ENCODE measurements around the gene TRPT1. TPM values are rescaled to one million over a fixed set of nuclear protein-coding genes. Genes with fewer than 3 reads are reported as not detected.

Gene TRPT1
- total RNA-seq, 1 donor: 33.3 TPM

- H3K4me3 ChIP-seq (ENCODE audit: low read depth, low read length): no peak within 1 kb of the TSS
Measured at GRCh38 chr11:64206457-64207255, 19.3 kb downstream of the TRPT1 start, which contains the start of gene FERMT3. Gene FERMT3 (plus strand): TSS chr11:64206721. CDS start chr11:64207365, 644 bp downstream.

DNA sequence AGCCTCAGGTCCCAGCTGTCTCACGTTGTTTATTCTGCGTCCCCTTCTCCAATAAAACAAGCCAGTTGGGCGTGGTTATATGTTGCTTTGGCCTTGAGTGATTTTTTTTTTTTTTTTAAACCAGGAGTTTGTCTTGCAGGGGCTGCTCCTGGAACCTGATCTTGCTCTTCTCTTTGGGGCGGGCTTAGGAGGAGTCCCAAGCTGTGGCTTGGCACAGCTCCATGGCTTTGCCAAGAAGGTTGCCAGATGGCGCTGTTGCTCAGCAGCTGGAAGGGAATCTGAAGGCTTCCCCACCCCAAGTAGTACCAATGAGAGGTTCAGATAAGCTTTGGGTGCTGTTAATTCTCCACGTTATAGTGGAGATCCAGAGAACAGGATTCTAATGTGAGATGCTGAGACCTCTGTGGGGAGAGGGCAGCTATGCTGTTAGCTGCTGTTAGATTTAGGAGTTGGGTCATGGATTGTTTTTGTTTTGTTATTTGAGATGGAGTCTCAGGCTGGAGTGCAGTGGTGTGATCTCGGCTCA is 21.5 kb downstream of the TRPT1 start:
- TF ChIP-seq CTCF (IDR thresholded peaks at IDR 0.05; ENCODE audit: insufficient read depth, low read length): peak; percentile 62
- no peak overlapping the region for H3K4me3 ChIP-seq (ENCODE audit: low read depth, low read length)
- DNase-seq (ENCODE audit: low read depth): peak; percentile 98

More at GRCh38 chr11:64206457-64207255, 19.3 kb downstream of the TRPT1 start, which contains the start of gene FERMT3:
- no peak for TF ChIP-seq CTCF (IDR thresholded peaks at IDR 0.05; ENCODE audit: insufficient read depth, low read length)
- no peak for DNase-seq (ENCODE audit: low read depth)

- TF ChIP-seq CTCF (IDR thresholded peaks at IDR 0.05; ENCODE audit: insufficient read depth, low read length): no peak
- no peak for DNase-seq (ENCODE audit: low read depth)
- no peak overlapping the region for H3K4me3 ChIP-seq (ENCODE audit: low read depth, low read length)
Measured at GRCh38 chr11:64204080-64204440, 21.9 kb downstream of the TRPT1 start.

DNA sequence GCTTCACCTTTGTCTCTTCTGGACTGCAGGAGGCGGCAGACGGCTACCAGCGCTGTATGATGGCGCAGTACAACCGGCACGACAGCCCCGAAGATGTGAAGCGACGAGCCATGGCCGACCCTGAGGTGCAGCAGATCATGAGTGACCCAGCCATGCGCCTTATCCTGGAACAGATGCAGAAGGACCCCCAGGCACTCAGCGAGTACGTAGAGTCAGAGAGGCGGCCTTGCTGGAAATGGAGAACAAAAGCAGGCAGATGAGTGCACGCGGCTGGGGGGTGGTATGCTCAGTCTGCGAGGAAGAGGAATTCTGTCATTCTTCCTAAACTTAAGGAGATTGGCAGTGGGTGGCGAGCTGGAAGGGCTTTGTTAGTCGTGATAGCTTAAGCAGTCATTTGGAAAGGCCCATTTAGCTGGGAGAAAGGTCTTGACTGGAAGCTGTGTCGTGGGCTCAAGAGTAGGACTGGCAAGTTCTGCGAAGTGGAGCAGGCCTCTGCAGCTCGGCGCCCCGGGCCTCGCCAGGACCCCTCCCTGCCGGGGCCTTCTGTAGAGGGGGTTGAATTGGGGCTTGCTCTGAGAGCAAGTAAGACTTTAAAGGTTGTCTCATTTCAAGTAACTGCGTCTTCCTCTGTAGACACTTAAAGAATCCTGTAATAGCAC is 22.4 kb downstream of the TRPT1 start:
- no peak for TF ChIP-seq CTCF (IDR thresholded peaks at IDR 0.05; ENCODE audit: insufficient read depth, low read length)
- H3K4me3 ChIP-seq (ENCODE audit: low read depth, low read length): no peak overlapping the region
- DNase-seq (ENCODE audit: low read depth): no peak

DNA sequence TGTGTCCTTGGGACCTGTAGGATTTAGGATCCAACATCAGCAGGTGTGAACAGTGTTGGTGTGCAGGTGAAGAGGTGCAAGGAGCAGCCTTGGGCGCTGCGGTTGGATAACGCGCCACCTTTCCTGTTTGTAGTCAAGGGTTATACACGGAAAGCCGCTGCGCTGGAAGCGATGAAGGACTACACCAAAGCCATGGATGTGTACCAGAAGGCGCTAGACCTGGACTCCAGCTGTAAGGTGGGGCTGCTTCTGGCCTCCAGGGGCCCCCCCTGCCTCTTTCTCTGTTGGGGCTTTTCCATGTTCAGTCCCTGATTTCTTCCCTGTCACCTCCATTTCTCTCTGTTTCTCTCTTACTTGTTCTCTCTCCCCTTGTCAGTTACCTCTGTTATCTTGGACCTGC is 23.0 kb downstream of the TRPT1 start:
- DNase-seq (ENCODE audit: low read depth): no peak
- H3K4me3 ChIP-seq (ENCODE audit: low read depth, low read length): no peak overlapping the region
- no peak for TF ChIP-seq CTCF (IDR thresholded peaks at IDR 0.05; ENCODE audit: insufficient read depth, low read length)

- DNase-seq (ENCODE audit: low read depth): no peak
- no peak overlapping the region for H3K4me3 ChIP-seq (ENCODE audit: low read depth, low read length)
- TF ChIP-seq CTCF (IDR thresholded peaks at IDR 0.05; ENCODE audit: insufficient read depth, low read length): no peak
Measured at GRCh38 chr11:64201543-64201942, 24.4 kb downstream of the TRPT1 start.
